ENCODE data around the gene FSCN2. TPM values are rescaled to one million over a fixed set of nuclear protein-coding genes. Genes with fewer than 3 reads are reported as not detected.

The FSCN2 gene
- total and polyA plus RNA-seq, 5 experiments from 2014 or later, result 0.96 to 2.0 TPM; not detected in 3

- POLR2A ChIA-PET, result no interaction called here
- no peak overlapping the region for H3K27ac Mint-ChIP-seq
- no peaks in the 10 kb centered on the region for H3K9me3 Mint-ChIP-seq
- DNase-seq (no peak), ATAC-seq (no peak)
- peaks cover 0 to 42% (median 6%) of the 10 kb centered on the region in 3 donors for H3K36me3 Mint-ChIP-seq
- peak overlapping the region in 7 of 10 donors; percentile 4 to 89 (median 58) for H3K4me3 Mint-ChIP-seq
- H3K4me1 Mint-ChIP-seq, result peaks cover 11 to 35% (median 27%) of the 10 kb centered on the region in 4 donors
- H3K27me3 Mint-ChIP-seq, result no peaks in the 10 kb centered on the region
Observed at GRCh38 chr17:81549031-81549557, 20.9 kb downstream of the FSCN2 start.

- Mint-ChIP-seq H3K27ac (peak overlapping the region in 4 of 10 donors; percentile 20 to 66 (median 35)), H3K4me3 (peak overlapping the region; percentile 34 to 91 (median 62)), H3K27me3 (no peaks in the 10 kb centered on the region), H3K9me3 (no peaks in the 10 kb centered on the region), H3K36me3 (peaks cover 0 to 38% (median 6%) of the 10 kb centered on the region in 3 donors), H3K4me1 (peaks cover 12 to 40% (median 31%) of the 10 kb centered on the region in 4 donors)
- DNase-seq (no peak), ATAC-seq (no peak)
- POLR2A ChIA-PET, result interaction anchor here (0.6 to 8.3 kb wide), 3 partner anchors 38 to 60 kb away, joined by 3 to 140 read pairs (median 4); partner anchors contain the start of gene ACTG1
Observed at GRCh38 chr17:81549826-81550225, 21.6 kb downstream of the FSCN2 start.

- Mint-ChIP-seq H3K4me3 (peak overlapping the region; percentile 58 to 91 (median 84)), H3K27ac (peak overlapping the region in 3 of 10 donors; percentile 40 to 66 (median 47)), H3K36me3 (peaks cover 0 to 38% (median 6%) of the 10 kb centered on the region in 3 donors), H3K27me3 (no peaks in the 10 kb centered on the region), H3K9me3 (no peaks in the 10 kb centered on the region), H3K4me1 (peaks cover 12 to 40% (median 31%) of the 10 kb centered on the region in 4 donors)
- DNase-seq (no peak), ATAC-seq (no peak)
- POLR2A ChIA-PET, result interaction anchor here (0.6 to 8.3 kb wide), 4 partner anchors 31 to 61 kb away, joined by 3 to 140 read pairs (median 18); partner anchors contain the start of gene ACTG1
Observed at GRCh38 chr17:81550285-81550684, 22.1 kb downstream of the FSCN2 start.

GRCh38 chr17:81550830-81551457 lies 22.8 kb downstream of the FSCN2 start:
- no peaks in the 10 kb centered on the region for H3K9me3 Mint-ChIP-seq
- ATAC-seq (no peak), DNase-seq (no peak)
- peaks cover 12 to 40% (median 31%) of the 10 kb centered on the region in 4 donors for H3K4me1 Mint-ChIP-seq
- H3K36me3 Mint-ChIP-seq, result peaks cover 0 to 38% (median 6%) of the 10 kb centered on the region in 3 donors
- POLR2A ChIA-PET, result interaction anchor here (4.2 to 8.3 kb wide), 2 partner anchors 32 to 39 kb away, joined by 33 to 140 read pairs; partner anchors contain the start of gene ACTG1
- no peaks in the 10 kb centered on the region for H3K27me3 Mint-ChIP-seq
- peak overlapping the region; percentile 81 to 91 (median 84) for H3K4me3 Mint-ChIP-seq
- H3K27ac Mint-ChIP-seq, result peak overlapping the region in 8 of 10 donors; percentile 46 to 83 (median 62)

GRCh38 chr17:81551458-81552243 lies 23.5 kb downstream of the FSCN2 start:
- Mint-ChIP-seq H3K27ac (peak overlapping the region; percentile 31 to 84 (median 68)), H3K36me3 (peaks cover 0 to 31% (median 0%) of the 10 kb centered on the region in 3 donors), H3K9me3 (no peaks in the 10 kb centered on the region), H3K4me3 (peak overlapping the region; percentile 81 to 93 (median 88)), H3K27me3 (no peaks in the 10 kb centered on the region), H3K4me1 (peaks cover 12 to 40% (median 31%) of the 10 kb centered on the region in 4 donors)
- peak in 1 of 2 donors; percentile 4 for ATAC-seq
- peak in 1 of 10 donors; percentile 17 for DNase-seq
- POLR2A ChIA-PET, result interaction anchor here (0.9 to 8.3 kb wide), 13 partner anchors 9 to 1098 kb away, joined by 3 to 140 read pairs (median 7); partner anchors contain the start of genes ACTG1, ARL16, CCDC137 and HGS

- POLR2A ChIA-PET, result interaction anchor here (0.6 to 8.3 kb wide), 17 partner anchors 8 to 1098 kb away, joined by 3 to 140 read pairs (median 6); partner anchors contain the start of genes ACTG1, ARL16, CCDC137 and HGS
- DNase-seq, result peak; percentile 70 to 93 (median 84)
- H3K27ac Mint-ChIP-seq, result peak within 1 kb of the TSS; percentile 72 to 95 (median 92)
- ATAC-seq, result peak; percentile 66
- peaks cover 12 to 40% (median 31%) of the 10 kb centered on the region in 4 donors for H3K4me1 Mint-ChIP-seq
- H3K36me3 Mint-ChIP-seq, result peaks cover 0 to 26% (median 0%) of the 10 kb centered on the region in 3 donors
- no peaks in the 10 kb centered on the region for H3K9me3 Mint-ChIP-seq
- H3K27me3 Mint-ChIP-seq, result no peaks in the 10 kb centered on the region
- H3K4me3 Mint-ChIP-seq, result peak within 1 kb of the TSS; percentile 85 to 93 (median 89)
Observed at GRCh38 chr17:81552244-81553017, 24.3 kb downstream of the FSCN2 start, which contains the start of gene FAAP100. TSS of gene FAAP100 (minus strand) at chr17:81552353. CDS start at chr17:81552330, 23 bp downstream.

- peak overlapping the region; percentile 72 to 95 (median 92) for H3K27ac Mint-ChIP-seq
- ATAC-seq (peak; percentile 73 to 76), DNase-seq (peak in 9 of 10 donors; percentile 57 to 85 (median 75))
- H3K9me3 Mint-ChIP-seq, result no peaks in the 10 kb centered on the region
- peak overlapping the region; percentile 85 to 93 (median 89) for H3K4me3 Mint-ChIP-seq
- peaks cover 12 to 40% (median 31%) of the 10 kb centered on the region in 4 donors for H3K4me1 Mint-ChIP-seq
- H3K27me3 Mint-ChIP-seq, result no peaks in the 10 kb centered on the region
- peaks cover 0 to 25% (median 0%) of the 10 kb centered on the region in 3 donors for H3K36me3 Mint-ChIP-seq
- POLR2A ChIA-PET, result interaction anchor here (0.6 to 8.3 kb wide), 13 partner anchors 8 to 752 kb away, joined by 3 to 140 read pairs (median 7); partner anchors contain the start of genes ACTG1, ARL16, CCDC137 and HGS
Observed at GRCh38 chr17:81553018-81553615, 24.9 kb downstream of the FSCN2 start.

- Mint-ChIP-seq H3K9me3 (no peaks in the 10 kb centered on the region), H3K36me3 (peaks cover 0 to 22% (median 3%) of the 10 kb centered on the region in 3 donors), H3K4me3 (peak overlapping the region; percentile 85 to 93 (median 89)), H3K27me3 (no peaks in the 10 kb centered on the region), H3K4me1 (peaks cover 12 to 40% (median 31%) of the 10 kb centered on the region in 4 donors), H3K27ac (peak overlapping the region; percentile 31 to 95 (median 92))
- DNase-seq (peak in 5 of 10 donors; percentile 7 to 39 (median 25)), ATAC-seq (no peak)
- POLR2A ChIA-PET, result interaction anchor here (0.7 to 8.3 kb wide), 3 partner anchors 12 to 42 kb away, joined by 4 to 140 read pairs (median 33); partner anchors contain the start of gene ACTG1
Observed at GRCh38 chr17:81553616-81554181, 25.5 kb downstream of the FSCN2 start.

GRCh38 chr17:81556175-81556691 lies 28.1 kb downstream of the FSCN2 start:
- no peaks in the 10 kb centered on the region for H3K27me3 Mint-ChIP-seq
- H3K9me3 Mint-ChIP-seq, result no peaks in the 10 kb centered on the region
- H3K36me3 Mint-ChIP-seq, result peaks cover 0 to 23% (median 6%) of the 10 kb centered on the region in 3 donors
- no peak overlapping the region for H3K27ac Mint-ChIP-seq
- ATAC-seq (no peak), DNase-seq (no peak)
- peaks cover 8 to 28% (median 21%) of the 10 kb centered on the region in 4 donors for H3K4me1 Mint-ChIP-seq
- no peak overlapping the region for H3K4me3 Mint-ChIP-seq
- POLR2A ChIA-PET, result interaction anchor here (0.7 to 8.3 kb wide), 3 partner anchors 14 to 45 kb away, joined by 3 to 140 read pairs (median 3); partner anchors contain the start of gene ACTG1

- Mint-ChIP-seq H3K27ac (no peak overlapping the region), H3K4me1 (peaks cover 6 to 29% (median 17%) of the 10 kb centered on the region in 4 donors), H3K36me3 (peaks cover 0 to 28% (median 7%) of the 10 kb centered on the region in 3 donors), H3K4me3 (no peak overlapping the region), H3K27me3 (no peaks in the 10 kb centered on the region), H3K9me3 (no peaks in the 10 kb centered on the region)
- DNase-seq (no peak), ATAC-seq (no peak)
- POLR2A ChIA-PET, result interaction anchor here (8.3 kb wide), 1 partner anchor 45 kb away, joined by 140 read pairs; the partner anchor contains the start of gene ACTG1
Observed at GRCh38 chr17:81556863-81557262, 28.7 kb downstream of the FSCN2 start.
